GM18508 (cell line): Measurements from ENCODE around the gene TRABD2A.
A peak's percentile ranks its signal among the peaks of the same experiment; 100 is the strongest.
"Not testable (repeated sequence)": the region's sequence is repeated elsewhere in the genome, so short reads cannot be mapped to it uniquely, and the experiment has no call there.

Source experiments
- ATAC-seq: cut with Tn5 transposase; IDR thresholded peaks from one replicate; pipeline ENCODE4 v1.9.1; 2021; ENCODE audit warnings: moderate number of reproducible peaks; ENCODE audit not compliant: insufficient read depth, unreplicated experiment

TRABD2A gene

DNA sequence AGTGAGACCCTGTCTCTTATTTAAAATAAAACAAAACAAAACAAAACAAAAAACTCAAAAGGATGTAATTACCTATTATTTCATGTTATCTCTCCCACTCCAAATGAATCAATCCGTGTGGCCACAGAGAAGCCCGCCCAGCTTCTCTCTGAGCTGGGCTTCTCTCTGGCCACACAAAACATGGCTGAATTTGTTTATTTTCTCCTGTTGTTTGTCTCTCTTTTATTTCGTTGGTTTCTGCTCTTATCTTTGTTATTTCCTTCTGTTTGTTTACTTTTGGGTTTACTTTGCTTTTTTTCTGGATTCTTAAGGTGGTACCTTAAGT, 1.5 kb upstream of the TRABD2A start:
- no peak for ATAC-seq

DNA sequence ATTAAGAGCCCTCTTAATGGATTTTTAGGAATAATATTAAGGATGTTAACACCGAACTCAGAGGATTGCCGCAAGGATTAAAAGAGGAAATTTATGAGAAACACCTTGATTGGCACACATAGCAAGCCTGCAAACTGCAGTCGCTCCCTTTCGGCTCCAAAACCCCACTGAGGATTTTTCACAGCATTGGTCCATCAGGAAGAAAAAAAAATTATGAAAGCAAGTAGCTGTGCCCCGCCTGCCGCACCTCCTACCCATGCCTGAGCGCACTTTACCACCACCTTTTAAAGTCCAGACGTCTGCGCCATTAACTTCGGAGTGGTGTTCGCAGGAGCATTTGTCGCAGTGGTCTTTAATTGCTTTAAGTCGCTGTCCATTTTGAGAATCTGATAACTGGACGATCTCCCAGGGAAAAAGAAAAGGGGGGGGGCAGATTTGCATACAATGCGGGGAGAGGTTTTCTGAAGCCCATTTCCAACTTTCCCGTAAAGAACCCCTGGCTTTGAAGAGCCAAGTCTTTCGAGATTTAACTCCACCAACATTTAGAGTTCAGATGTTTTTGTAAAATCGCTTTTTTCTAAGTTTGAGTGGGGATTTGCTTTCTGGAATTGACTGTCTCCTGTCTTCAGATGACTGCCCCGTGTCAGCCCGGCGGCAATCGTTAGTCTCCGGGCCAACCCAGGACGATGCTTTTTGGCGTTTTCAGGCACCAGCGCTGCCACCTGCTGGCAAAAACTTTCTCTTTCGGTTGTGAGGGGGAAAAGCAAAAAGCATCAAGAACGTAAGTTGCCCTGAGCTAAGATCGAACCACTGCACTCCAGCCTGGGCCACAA, 913 bp upstream of the TRABD2A start:
- ATAC-seq: peak; percentile 44

DNA sequence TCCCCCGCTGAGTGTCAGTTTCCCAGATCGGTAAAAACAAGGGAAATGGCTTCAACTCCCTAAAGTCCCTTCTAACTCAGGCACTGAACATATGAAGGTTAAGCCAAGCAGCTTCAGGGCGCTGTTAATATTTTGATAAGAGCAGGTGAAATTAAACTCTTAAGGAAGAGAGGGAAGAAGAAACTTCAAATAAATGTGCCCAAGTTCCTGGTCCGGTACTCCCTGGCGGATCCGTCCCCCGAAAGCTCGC, 564 bp downstream of the TRABD2A start:
- ATAC-seq: no peak

DNA sequence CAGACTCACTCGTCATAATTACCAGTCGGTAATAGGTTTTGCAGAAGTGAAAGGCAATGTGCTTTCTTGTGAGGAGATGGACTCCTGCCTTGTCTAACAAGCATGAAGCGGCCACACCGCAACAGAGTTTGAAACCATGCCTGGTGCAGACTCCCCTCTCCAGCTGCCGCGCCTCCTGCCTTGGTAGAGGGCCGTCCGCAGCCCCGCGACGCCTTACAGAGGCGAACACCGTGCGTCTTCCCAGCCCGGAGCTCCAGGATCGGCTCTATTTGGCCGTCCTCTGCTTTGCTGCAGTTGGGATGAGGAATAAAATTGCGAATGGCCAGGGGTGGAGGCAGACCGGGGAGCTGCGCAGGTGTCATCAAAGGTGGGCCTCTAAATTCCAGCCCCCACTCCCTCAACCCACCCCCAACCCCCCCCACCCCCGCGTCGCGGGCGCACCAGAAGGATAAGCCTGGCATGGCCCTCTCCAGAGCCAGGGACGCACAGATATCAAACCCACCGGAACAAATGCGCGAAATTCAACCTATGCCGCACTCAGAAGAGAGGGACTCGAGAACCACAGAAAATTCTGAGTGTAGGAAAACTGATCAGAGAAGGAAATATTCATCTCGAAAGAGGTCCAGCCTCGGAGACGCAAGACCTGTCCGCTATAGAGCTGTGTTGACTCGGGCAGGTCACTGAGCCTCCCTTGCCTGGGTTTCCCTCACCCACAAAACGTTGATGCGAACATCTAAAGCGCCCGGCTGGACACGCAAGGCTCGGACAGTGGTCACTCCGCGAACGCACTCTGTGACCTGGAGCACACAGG, 1.1 kb downstream of the TRABD2A start:
- ATAC-seq: peak; percentile 38

DNA sequence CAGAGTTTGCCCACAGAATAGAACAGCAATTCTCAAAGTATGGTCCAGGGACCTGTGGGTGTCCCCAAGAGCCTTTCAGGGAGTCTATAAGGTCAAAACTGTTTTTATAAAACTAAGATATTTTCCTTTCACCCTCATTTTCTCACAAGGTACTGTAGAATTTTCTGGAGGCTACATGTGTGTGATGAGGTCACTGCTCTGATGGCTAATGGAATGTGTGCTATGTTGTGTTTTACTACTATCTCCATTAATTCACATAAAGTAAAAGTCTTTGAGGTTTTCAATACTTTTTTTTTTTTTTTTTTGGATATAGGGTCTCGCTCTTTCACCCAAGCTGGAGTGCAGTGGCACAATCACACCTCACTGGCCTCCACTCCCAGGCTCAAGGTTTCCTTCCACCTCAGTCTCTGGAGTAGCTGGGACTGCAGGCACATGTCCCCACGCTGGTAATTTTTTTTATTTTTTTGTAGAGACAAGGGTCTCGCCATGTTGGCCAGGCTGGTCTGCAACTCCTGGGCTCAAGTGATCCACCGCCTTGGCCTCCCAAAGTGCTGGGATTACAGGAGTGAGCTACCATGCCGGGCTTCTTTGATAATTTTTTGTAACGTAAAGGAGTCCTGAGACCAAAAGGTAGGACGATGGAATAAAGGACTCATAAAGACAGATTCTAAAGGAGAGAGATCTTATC, 1.8 kb downstream of the TRABD2A start:
- no peak for ATAC-seq

- ATAC-seq: no peak
These were observed 2.4 kb downstream of the TRABD2A start for GRCh38 chr2:84878459-84878858.

DNA sequence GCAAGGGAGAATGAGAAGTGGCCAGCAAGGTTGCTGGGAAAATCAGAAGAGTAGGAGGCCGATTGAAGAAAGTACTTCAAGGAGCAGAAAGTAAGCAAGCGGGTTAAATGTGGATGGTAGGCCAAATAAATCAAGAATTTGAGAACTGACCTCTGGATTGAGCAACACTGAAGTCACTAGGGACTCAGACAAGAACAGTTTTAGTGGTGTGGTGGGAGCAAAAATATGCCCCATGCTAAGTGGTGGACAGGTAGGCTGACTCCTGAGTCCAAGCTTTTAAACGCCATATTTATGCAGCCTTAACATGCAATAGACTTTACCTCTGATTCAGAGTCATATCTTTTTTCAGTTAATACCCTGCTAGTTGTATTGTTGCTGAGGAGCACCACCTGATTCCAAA, 4.5 kb downstream of the TRABD2A start:
- ATAC-seq: no peak

GRCh38 chr2:84875619-84876018, 5.3 kb downstream of the TRABD2A start:
- ATAC-seq: not testable (repeated sequence)

- ATAC-seq: no peak
These were observed 5.7 kb downstream of the TRABD2A start for GRCh38 chr2:84875213-84875560.

GRCh38 chr2:84874381-84875212, 6.3 kb downstream of the TRABD2A start:
- no peak for ATAC-seq

GRCh38 chr2:84873350-84873749, 7.5 kb downstream of the TRABD2A start:
- no peak for ATAC-seq

GRCh38 chr2:84872691-84873090, 8.2 kb downstream of the TRABD2A start:
- not testable (repeated sequence) for ATAC-seq

DNA sequence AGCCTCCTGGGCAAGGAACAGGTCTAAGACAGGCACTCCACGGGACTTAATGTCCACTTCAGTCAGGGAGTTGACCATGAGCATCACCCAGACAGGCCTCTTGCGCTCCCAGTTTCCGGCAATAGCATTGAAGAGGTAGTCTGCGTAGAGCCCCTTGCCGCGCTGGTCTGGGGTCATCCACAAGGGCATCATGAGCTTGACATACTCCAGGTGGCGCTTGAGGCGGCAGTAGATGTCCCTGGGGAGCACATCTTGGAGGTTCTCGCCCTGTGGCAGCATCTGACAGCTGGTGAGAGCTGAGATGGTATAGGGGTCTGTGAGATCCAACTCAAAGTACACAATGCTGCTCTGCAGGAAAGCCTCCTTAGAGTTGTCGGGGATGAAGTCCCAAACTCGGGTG, 10.6 kb downstream of the TRABD2A start:
- ATAC-seq: no peak

DNA sequence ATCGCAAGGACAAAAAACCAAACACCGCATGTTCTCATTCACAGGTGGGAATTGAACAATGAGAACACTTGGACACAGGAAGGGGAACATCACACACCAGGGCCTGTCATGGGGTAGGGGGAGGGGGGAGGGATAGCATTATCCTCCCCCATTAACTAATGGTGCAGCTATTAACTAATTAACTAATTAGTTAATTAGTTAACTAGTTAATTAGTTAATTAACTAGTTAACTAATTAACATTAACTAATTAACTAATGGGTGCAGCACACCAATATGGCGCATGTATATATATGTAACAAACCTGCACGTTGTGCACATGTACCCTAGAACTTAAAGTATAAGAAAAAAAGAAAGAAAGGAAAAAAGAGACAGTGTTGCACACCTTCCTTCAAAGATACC, 12.6 kb downstream of the TRABD2A start:
- ATAC-seq: not testable (repeated sequence)

DNA sequence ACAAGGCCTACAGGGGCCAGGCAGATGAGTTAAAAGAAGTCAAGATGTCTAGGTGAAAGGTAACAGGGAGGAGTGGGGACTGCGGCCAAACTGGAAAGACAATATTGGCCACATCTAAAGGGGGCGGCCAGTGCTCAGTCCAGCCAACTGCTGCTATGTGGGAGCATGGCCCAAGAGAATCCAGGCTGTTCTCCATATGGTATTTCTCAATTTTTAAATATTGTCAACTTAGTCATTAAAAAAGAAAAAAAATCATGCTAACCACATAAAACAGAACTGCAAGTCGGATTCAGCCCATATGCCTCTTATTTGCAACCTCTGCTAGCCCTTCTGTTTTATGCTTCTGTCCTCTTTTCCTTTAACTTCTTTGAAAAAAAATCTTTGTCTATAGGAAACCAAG, 14.8 kb downstream of the TRABD2A start:
- ATAC-seq: no peak

- no peak for ATAC-seq
These were observed 15.6 kb downstream of the TRABD2A start for GRCh38 chr2:84865181-84865783.

GRCh38 chr2:84862006-84862405, 18.9 kb downstream of the TRABD2A start:
- no peak for ATAC-seq

GRCh38 chr2:84861539-84861938, 19.3 kb downstream of the TRABD2A start:
- ATAC-seq: no peak

DNA sequence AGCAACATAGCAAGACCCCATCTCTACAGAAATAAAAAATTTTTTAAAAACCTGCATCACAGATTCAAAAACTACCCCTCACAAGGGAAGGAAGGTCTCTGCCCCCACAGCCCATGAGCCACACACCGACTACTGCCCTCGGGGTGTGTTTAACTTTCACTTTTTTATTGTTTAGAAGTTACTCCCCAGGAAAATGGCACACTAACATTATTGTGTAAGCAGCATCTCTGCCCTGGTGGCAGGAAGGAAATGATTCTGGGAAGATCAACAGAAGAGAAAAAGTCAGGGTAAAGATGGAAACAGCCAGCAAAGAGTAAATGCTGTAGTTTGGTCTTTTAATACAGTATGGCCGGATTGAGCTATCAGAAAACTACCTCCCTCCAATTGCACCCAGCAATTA, 21.9 kb downstream of the TRABD2A start:
- ATAC-seq: no peak

- no peak for ATAC-seq
These were observed 22.8 kb downstream of the TRABD2A start for GRCh38 chr2:84858123-84858522.
